H1 (cell line): Measurements from ENCODE around the gene PLCB4. TPM values are rescaled to one million over a fixed set of nuclear protein-coding genes. Genes with fewer than 3 reads are reported as not detected.

ENCODE experiments used
- CTCF ChIA-PET: fragments of 300-600 bp; sonication (Branson Sonifier 250); formaldehyde crosslinking; loops from one replicate; lab custom pipeline; 2021; ENCODE audit not compliant: partially characterized antibody; lab: Charles Lee
- POLR2A ChIA-PET: fragments of 300-600 bp; sonication (Branson Sonifier 250); formaldehyde crosslinking; loops from one replicate; lab custom pipeline; 2021; ENCODE audit warnings: inconsistent platforms; ENCODE audit not compliant: partially characterized antibody; lab: Charles Lee
- DNase-seq, 2 experiments: peaks; one replicate each; pipeline versions ENCODE4 v3.0.0 to v3.0.0-alpha.2; 2010 to 2022; ENCODE audit warnings: low spot score in 2 of 2, low read depth in 1 of 2, mixed read lengths in 1 of 2
- FAIRE-seq: peaks from 2 replicates; lab custom pipeline; 2011; peaks lifted over from hg19 to GRCh38; lab: Jason Lieb, UNC
- H2AFZ ChIP-seq: 2 replicates; pipeline ENCODE4 v1.8.1; 2012; ENCODE audit warnings: low read length, inconsistent platforms
- H2AK5ac ChIP-seq: 2 replicates; pipeline ENCODE4 v1.6.1; 2013; ENCODE audit warnings: low read depth, low read length
- H2BK120ac ChIP-seq: replicated peaks from 2 replicates; pipeline ENCODE3; 2013; ENCODE audit warnings: low read depth, low read length, inconsistent platforms
- H2BK12ac ChIP-seq: 2 replicates; pipeline ENCODE4 v1.6.1; 2013; ENCODE audit warnings: low read depth, low read length
- H2BK15ac ChIP-seq: 2 replicates; pipeline ENCODE4 v1.6.1; 2013; ENCODE audit warnings: low read length
- H2BK20ac ChIP-seq: 2 replicates; pipeline ENCODE4 v1.6.1; 2013; ENCODE audit warnings: low read length
- H2BK5ac ChIP-seq: 2 replicates; pipeline ENCODE4 v1.6.1; 2013; ENCODE audit warnings: low read depth, low read length
- H3K14ac ChIP-seq: 2 replicates; pipeline ENCODE4 v1.6.1; 2013; ENCODE audit warnings: inconsistent platforms; ENCODE audit not compliant: insufficient read length
- H3K18ac ChIP-seq: 2 replicates; pipeline ENCODE4 v1.6.1; 2013; ENCODE audit warnings: low read length; ENCODE audit errors: extremely low read depth
- H3K23ac ChIP-seq: 2 replicates; pipeline ENCODE4 v1.6.1; 2013; ENCODE audit warnings: inconsistent platforms; ENCODE audit not compliant: insufficient read length
- H3K23me2 ChIP-seq: 2 replicates; pipeline ENCODE4 v1.6.1; 2013; ENCODE audit warnings: low read depth, low read length
- H3K27ac ChIP-seq: 2 replicates; pipeline ENCODE4 v1.6.1; 2011; ENCODE audit warnings: low read depth, low read length, inconsistent platforms
- H3K27me3 ChIP-seq, 4 experiments: replicated peaks in 1 of 4; 1 replicate in 1 of 4; 2 replicates in 3 of 4; pipeline versions ENCODE4 v1.6.1 to v1.8.1; 2011 to 2013; ENCODE audit warnings: low read length in 3 of 4, mild to moderate bottlenecking in 3 of 4, inconsistent platforms in 2 of 4, mixed read lengths in 2 of 4, moderate library complexity in 1 of 4; ENCODE audit not compliant: control insufficient read depth in 3 of 4, insufficient read depth in 3 of 4; ENCODE audit errors: extremely low read depth in 1 of 4
- H3K36me3 ChIP-seq, 4 experiments: 2 replicates each; pipeline versions ENCODE4 v1.6.1 to v1.8.1; 2011 to 2013; ENCODE audit warnings: mild to moderate bottlenecking in 4 of 4, low read length in 3 of 4, moderate library complexity in 2 of 4, control low read depth in 1 of 4, inconsistent platforms in 1 of 4; ENCODE audit not compliant: insufficient read depth in 4 of 4, control insufficient read depth in 2 of 4
- H3K4ac ChIP-seq: replicated peaks from 2 replicates; pipeline ENCODE3; 2013; ENCODE audit warnings: low read length, low read depth, mixed read lengths, inconsistent platforms; ENCODE audit not compliant: insufficient read length
- H3K4me1 ChIP-seq, 4 experiments: replicated peaks in 1 of 4; 1 replicate in 1 of 4; 2 replicates in 3 of 4; pipeline versions ENCODE4 v1.6.1 to v1.8.1; 2011 to 2013; ENCODE audit warnings: low read length in 3 of 4, inconsistent platforms in 2 of 4, mixed read lengths in 1 of 4; ENCODE audit not compliant: insufficient read depth in 4 of 4, control insufficient read depth in 3 of 4
- H3K4me2 ChIP-seq, 2 experiments: 2 replicates each; pipeline versions ENCODE4 v1.6.1 to v1.8.1; 2011 to 2013; ENCODE audit warnings: low read depth in 2 of 2, low read length in 2 of 2, control low read depth in 1 of 2, inconsistent platforms in 1 of 2, mild to moderate bottlenecking in 1 of 2; ENCODE audit not compliant: insufficient read depth in 1 of 2
- H3K4me3 ChIP-seq, 4 experiments: fragments of 200-600, 300-600 bp in 1 of 4; sonication (generic), shearing (Covaris generic), sonication (Bioruptor Twin) in 1 of 4; 2 replicates each; pipeline versions ENCODE4 v1.5.1 to v1.8.1; 2011 to 2016; ENCODE audit warnings: low read length in 4 of 4, low read depth in 3 of 4, control low read depth in 2 of 4, inconsistent platforms in 2 of 4, mild to moderate bottlenecking in 2 of 4, mixed read lengths in 1 of 4, moderate library complexity in 1 of 4; ENCODE audit not compliant: insufficient read depth in 2 of 4; ENCODE audit errors: extremely low read depth in 1 of 4
- H3K56ac ChIP-seq: replicated peaks from 2 replicates; pipeline ENCODE3; 2013; ENCODE audit warnings: low read depth, mild to moderate bottlenecking, mixed read lengths, low read length, inconsistent platforms; ENCODE audit not compliant: insufficient read length
- H3K79me1 ChIP-seq: 2 replicates; pipeline ENCODE4 v1.6.1; 2013; ENCODE audit warnings: low read depth, low read length, control low read depth
- H3K79me2 ChIP-seq, 2 experiments: 2 replicates each; pipeline versions ENCODE4 v1.6.1 to v1.8.1; 2012 to 2013; ENCODE audit warnings: low read length in 2 of 2, mild to moderate bottlenecking in 2 of 2, inconsistent platforms in 1 of 2; ENCODE audit not compliant: insufficient read depth in 2 of 2, control insufficient read depth in 1 of 2
- H3K9ac ChIP-seq, 4 experiments: replicated peaks in 1 of 4; 1 replicate in 1 of 4; 2 replicates in 3 of 4; pipeline versions ENCODE4 v1.6.1 to v1.8.1; 2011 to 2013; ENCODE audit warnings: low read depth in 3 of 4, low read length in 3 of 4, control low read depth in 2 of 4, mild to moderate bottlenecking in 2 of 4, moderate library complexity in 2 of 4, inconsistent platforms in 1 of 4; ENCODE audit errors: extremely low read depth in 1 of 4
- H3K9me3 ChIP-seq, 2 experiments: 2 replicates each; pipeline versions ENCODE4 v1.6.1 to v1.8.1; 2012 to 2013; ENCODE audit warnings: mild to moderate bottlenecking in 2 of 2, moderate library complexity in 2 of 2, control low read depth in 1 of 2, inconsistent platforms in 1 of 2, low read depth in 1 of 2, low read length in 1 of 2, mixed read lengths in 1 of 2; ENCODE audit not compliant: insufficient read depth in 2 of 2
- H4K20me1 ChIP-seq, 2 experiments: replicated peaks in 1 of 2; 2 replicates each; pipeline versions ENCODE3 to v1.8.1; 2011 to 2013; ENCODE audit warnings: inconsistent platforms in 2 of 2, low read length in 2 of 2, mild to moderate bottlenecking in 1 of 2; ENCODE audit not compliant: insufficient read depth in 2 of 2, control insufficient read depth in 1 of 2
- H4K5ac ChIP-seq: 2 replicates; pipeline ENCODE4 v1.6.1; 2013; ENCODE audit warnings: low read length, low read depth, mixed read lengths, inconsistent platforms; ENCODE audit not compliant: insufficient read length
- H4K8ac ChIP-seq: 2 replicates; pipeline ENCODE4 v1.8.0; 2013; ENCODE audit warnings: mild to moderate bottlenecking, moderate library complexity, low read length, inconsistent platforms; ENCODE audit not compliant: insufficient read depth; ENCODE audit errors: extremely low read depth
- H4K91ac ChIP-seq: replicated peaks from 2 replicates; pipeline ENCODE3; 2013; ENCODE audit warnings: low read length, mixed read lengths, inconsistent platforms; ENCODE audit not compliant: insufficient read length
- ASH2L ChIP-seq: fragments of 200-600, 300-600 bp; sonication (generic); IDR thresholded peaks from one replicate; pipeline ENCODE4 v1.7.1; 2017; ENCODE audit warnings: low read length
- CBX5 ChIP-seq: fragments of 300-800, 300-1000 bp; sonication (generic); IDR thresholded peaks from 2 replicates; pipeline ENCODE4 v1.7.1; 2016; ENCODE audit warnings: antibody characterized with exemption, low read length, low read depth
- CEBPB ChIP-seq: IDR thresholded peaks from 2 replicates; pipeline ENCODE4 v1.6.1; 2012; ENCODE audit warnings: low read depth, low read length
- CREB1 ChIP-seq: IDR thresholded peaks from 2 replicates; pipeline ENCODE4 v1.6.1; 2012; ENCODE audit warnings: inconsistent platforms
- EGR1 ChIP-seq: IDR thresholded peaks from 2 replicates; pipeline ENCODE4 v1.6.1; 2011; ENCODE audit warnings: low read depth, low read length, borderline replicate concordance
- EZH2 ChIP-seq: fragments of 200-600 bp; sonication (generic); IDR thresholded peaks from 2 replicates; pipeline ENCODE4 v1.7.1; 2012; ENCODE audit warnings: low read depth, mild to moderate bottlenecking, moderate library complexity, low read length, inconsistent platforms; ENCODE audit not compliant: severe bottlenecking
- MAX ChIP-seq: IDR thresholded peaks from 2 replicates; pipeline ENCODE4 v1.6.1; 2012; ENCODE audit warnings: inconsistent platforms
- NRF1 ChIP-seq: IDR thresholded peaks from 2 replicates; pipeline ENCODE4 v1.6.1; 2011; ENCODE audit warnings: mild to moderate bottlenecking, low read depth, low read length, improper control_type of control experiment
- POLR2A ChIP-seq, 2 experiments: IDR thresholded peaks; 1 replicate in 1 of 2; 2 replicates in 1 of 2; pipeline ENCODE4 v1.6.1; 2011; ENCODE audit warnings: low read depth in 2 of 2, low read length in 2 of 2, mild to moderate bottlenecking in 2 of 2; ENCODE audit errors: control extremely low read depth in 1 of 2
- RNF2 ChIP-seq: fragments of 200-900, 300-1000 bp; sonication (generic); IDR thresholded peaks from 2 replicates; pipeline ENCODE4 v1.7.1; 2016; ENCODE audit warnings: borderline replicate concordance, low read depth, mild to moderate bottlenecking, antibody characterized with exemption, low read length; ENCODE audit not compliant: poor library complexity, severe bottlenecking; ENCODE audit errors: missing control alignments
- SP1 ChIP-seq: IDR thresholded peaks from 2 replicates; pipeline ENCODE4 v1.6.1; 2011; ENCODE audit warnings: low read depth, low read length
- SP2 ChIP-seq: IDR thresholded peaks from 2 replicates; pipeline ENCODE4 v1.6.1; 2012; ENCODE audit warnings: mild to moderate bottlenecking, low read length, inconsistent platforms
- TAF1 ChIP-seq: IDR thresholded peaks from 2 replicates; pipeline ENCODE4 v1.6.1; 2011; ENCODE audit warnings: mild to moderate bottlenecking, low read depth, low read length
- USF2 ChIP-seq: IDR thresholded peaks from 2 replicates; pipeline ENCODE4 v1.6.1; 2011; ENCODE audit warnings: low read length, improper control_type of control experiment
- WGBS, 2 experiments: shearing (Covaris generic) in 1 of 2; methylation state at CpG; one replicate each; pipeline versions ENCODE4 v1.1.6 to v1.1.7; 2013 to 2015; ENCODE audit warnings: low lambda C conversion rate in 2 of 2, mixed read lengths in 2 of 2, inconsistent platforms in 1 of 2, low coverage in 1 of 2, missing lambda C conversion rate in 1 of 2; ENCODE audit not compliant: insufficient replicate concordance in 2 of 2, insufficient coverage in 1 of 2, insufficient read length in 1 of 2; ENCODE audit errors: extremely low coverage in 1 of 2, missing lambda C conversion rate in 1 of 2; 5-methylcytosine and 5-hydroxymethylcytosine counted together
- polyA plus RNA-seq, 7 experiments: library from polyadenylated mRNA; depleted of rRNA in 3 of 7; stranded (reverse) in 5 of 7; unstranded in 2 of 7; fragments of >200 nt in 5 of 7; fragments of 200-250 nt in 2 of 7; gene quantifications; 1 replicate in 5 of 7; 2 replicates in 1 of 7; 4 replicates in 1 of 7; pipeline versions ENCODE4 v1.2.1 to v1.2.3, GENCODE V29; 2011 to 2013; ENCODE audit warnings: missing spikeins in 2 of 7, mixed read lengths in 2 of 7
- total RNA-seq: library from RNA; stranded (reverse); fragmentation: NEBNext Ultra II Directional; extraction: Animal tissue kit (Norgen Biotek cat#: 25700); gene quantifications from 2 replicates; pipeline ENCODE4 v1.2.1, GENCODE V29; 2021

PLCB4 gene
- total and polyA plus RNA-seq, 2 of the 8 experiments (the other 6 are each of a cell fraction or from before 2014, with no cell fraction given) = 3.2 to 14.1 TPM

GRCh38 chr20:9053108-9053507 lies 15.8 kb upstream of the PLCB4 start:
- no peaks in the 10 kb centered on the region for H3K36me3 ChIP-seq
- no peak overlapping the region for H4K5ac ChIP-seq
- H2BK5ac ChIP-seq = no peak overlapping the region
- H2BK120ac ChIP-seq = no peak overlapping the region
- no peak overlapping the region for H3K27ac ChIP-seq
- H3K56ac ChIP-seq = no peak overlapping the region
- WGBS, 2 experiments = 87% methylated on average over 3 of the region's 3 CpGs; no CpG with 5 or more reads in 1 of the 2 experiments
- H2BK20ac ChIP-seq = no peak overlapping the region
- FAIRE-seq (no peak), DNase-seq (no peak)
- H2BK12ac ChIP-seq = no peak overlapping the region
- H3K9me3 ChIP-seq = 0 out of 4 replicates have a peak, but pooled peaks cover 0 to 2% of the 10 kb centered on the region in 2 experiments
- no peaks in the 10 kb centered on the region for H3K23me2 ChIP-seq
- H3K79me2 ChIP-seq = no peaks in the 10 kb centered on the region
- no peak overlapping the region for H3K4ac ChIP-seq
- H4K8ac ChIP-seq = no peak overlapping the region
- H2AK5ac ChIP-seq = no peak overlapping the region
- H3K9ac ChIP-seq = no peak overlapping the region
- ChIA-PET POLR2A (interaction anchor here (0.9 kb wide), 1 partner anchor 14 kb away, joined by 3 read pairs; no protein-coding TSS in a partner anchor), CTCF (interaction anchor here (1.7 kb wide), 1 partner anchor 199 kb away, joined by 4 read pairs; no protein-coding TSS in a partner anchor)
- H3K23ac ChIP-seq = no peak overlapping the region
- H4K20me1 ChIP-seq = no peaks in the 10 kb centered on the region
- H3K18ac ChIP-seq = no peak overlapping the region
- H3K27me3 ChIP-seq = no peaks in the 10 kb centered on the region
- no peaks in the 10 kb centered on the region for H3K4me1 ChIP-seq
- no peak overlapping the region for H4K91ac ChIP-seq
- no peak overlapping the region for H2AFZ ChIP-seq
- no peak overlapping the region for H3K4me3 ChIP-seq
- H2BK15ac ChIP-seq = no peak overlapping the region
- H3K79me1 ChIP-seq = no peaks in the 10 kb centered on the region
- no peak overlapping the region for H3K4me2 ChIP-seq
- no peak overlapping the region for H3K14ac ChIP-seq
- TF ChIP-seq SP2 = no peak
- TF ChIP-seq EGR1 = no peak
- TF ChIP-seq USF2 = no peak
- no peak for TF ChIP-seq POLR2A (IDR thresholded peaks at IDR 0.05; ENCODE audit: control extremely low read depth in 1 of 2, low read depth in 2 of 2, low read length in 2 of 2)
- no peak for TF ChIP-seq CEBPB
- TF ChIP-seq SP1 = no peak
- no peak for TF ChIP-seq MAX
- no peak for TF ChIP-seq ASH2L
- TF ChIP-seq CREB1 = no peak
- TF ChIP-seq TAF1 = no peak
- TF ChIP-seq CBX5 = no peak
- no peak for TF ChIP-seq NRF1
- TF ChIP-seq EZH2 = no peak
- no peak for TF ChIP-seq RNF2
